ENCODE data around the gene HIPK1.
"Not testable (repeated sequence)": the region's sequence is repeated elsewhere in the genome, so short reads cannot be mapped to it uniquely, and the experiment has no call there.

Gene HIPK1

DNA sequence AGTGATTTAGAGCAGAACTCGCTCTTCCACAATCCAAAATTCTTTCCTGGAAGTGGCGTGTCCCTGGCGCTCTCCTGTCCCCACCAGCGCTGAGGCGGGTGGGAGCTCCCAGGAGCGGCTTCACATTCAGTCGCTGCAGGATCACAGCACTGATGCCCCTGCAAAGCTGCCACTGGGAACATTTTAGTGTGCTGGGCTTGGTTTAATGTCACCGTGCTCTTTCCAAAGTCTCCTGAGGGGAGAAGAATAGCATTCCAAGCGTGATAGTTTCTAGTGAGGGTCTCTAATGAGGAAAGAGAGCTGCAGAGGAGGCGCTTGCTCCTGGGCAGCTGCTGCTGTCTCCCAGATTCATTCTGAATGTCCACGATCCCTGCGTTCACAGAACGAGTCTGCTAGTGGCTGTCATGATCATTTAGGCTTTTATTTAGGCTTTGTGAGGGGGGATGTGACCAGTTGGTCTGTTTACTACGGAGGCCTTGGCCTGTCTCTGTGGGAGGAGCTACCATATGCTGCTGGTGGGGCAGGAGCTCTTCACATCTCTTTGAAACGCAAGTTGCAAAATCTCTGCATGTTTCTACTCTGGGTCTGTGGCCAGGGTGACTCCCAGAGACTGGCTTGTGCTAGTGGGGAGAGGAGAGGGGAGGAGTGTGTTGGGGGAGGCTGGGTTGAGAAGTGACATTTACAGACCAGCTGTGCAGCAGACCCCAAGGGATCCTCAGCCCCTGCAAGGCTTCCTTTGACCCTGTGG, 73.5 kb downstream of the HIPK1 start:
- Histone ChIP-seq H3K27me3 (ENCODE audit: low read depth, low read length) (no peaks in the 10 kb centered on the region), H3K4me1 (ENCODE audit: control insufficient read depth in 1 of 2, insufficient read depth in 2 of 2, low read length in 2 of 2) (peaks cover 0 to 4% of the 10 kb centered on the region in 2 donors), H3K9me3 (ENCODE audit: control insufficient read depth in 1 of 2, low read length in 2 of 2) (no peaks in the 10 kb centered on the region), H3K4me3 (ENCODE audit: low read depth in 1 of 2, low read length in 2 of 2) (no peak overlapping the region), H3K36me3 (ENCODE audit: control insufficient read depth in 1 of 2, insufficient read depth in 2 of 2, low read length in 2 of 2) (no peaks in the 10 kb centered on the region), H3K27ac (ENCODE audit: low read length) (no peak overlapping the region)

DNA sequence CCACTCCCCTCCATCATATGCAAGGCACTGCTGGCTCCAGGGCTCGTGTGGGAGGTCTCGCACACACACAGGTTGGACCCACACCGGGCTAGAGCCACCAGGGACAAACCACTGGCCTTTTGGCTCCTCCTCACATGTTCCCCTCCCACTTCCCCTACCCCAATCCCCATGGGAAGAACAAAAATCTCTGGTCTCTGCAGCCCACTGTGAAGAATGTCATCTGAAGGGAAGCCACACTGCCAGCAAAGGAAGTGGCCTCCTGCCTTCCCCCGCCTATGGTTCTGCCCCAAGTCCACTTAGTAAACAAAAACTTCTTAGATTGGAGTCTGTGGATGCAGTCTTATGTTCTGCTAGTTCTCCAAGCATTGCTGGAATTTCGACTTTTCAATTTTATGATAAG, 74.3 kb downstream of the HIPK1 start:
- Histone ChIP-seq H3K4me1 (ENCODE audit: control insufficient read depth in 1 of 2, insufficient read depth in 2 of 2, low read length in 2 of 2) (no peaks in the 10 kb centered on the region), H3K9me3 (ENCODE audit: control insufficient read depth in 1 of 2, low read length in 2 of 2) (no peaks in the 10 kb centered on the region), H3K27ac (ENCODE audit: low read length) (no peak overlapping the region), H3K36me3 (ENCODE audit: control insufficient read depth in 1 of 2, insufficient read depth in 2 of 2, low read length in 2 of 2) (no peaks in the 10 kb centered on the region), H3K27me3 (ENCODE audit: low read depth, low read length) (no peaks in the 10 kb centered on the region), H3K4me3 (ENCODE audit: low read depth in 1 of 2, low read length in 2 of 2) (no peak overlapping the region)

- not testable (repeated sequence) for H3K4me1 ChIP-seq (ENCODE audit: control insufficient read depth in 1 of 2, insufficient read depth in 2 of 2, low read length in 2 of 2); H3K4me3 ChIP-seq (ENCODE audit: low read depth in 1 of 2, low read length in 2 of 2); H3K9me3 ChIP-seq (ENCODE audit: control insufficient read depth in 1 of 2, low read length in 2 of 2); H3K27me3 ChIP-seq (ENCODE audit: low read depth, low read length); H3K36me3 ChIP-seq (ENCODE audit: control insufficient read depth in 1 of 2, insufficient read depth in 2 of 2, low read length in 2 of 2); H3K27ac ChIP-seq (ENCODE audit: low read length)
These were observed 77.7 kb downstream of the HIPK1 start for GRCh38 chr1:114006825-114007224.

GRCh38 chr1:114008480-114008941, 79.4 kb downstream of the HIPK1 start:
- Histone ChIP-seq H3K4me1 (ENCODE audit: control insufficient read depth in 1 of 2, insufficient read depth in 2 of 2, low read length in 2 of 2) (no peaks in the 10 kb centered on the region), H3K4me3 (ENCODE audit: low read depth in 1 of 2, low read length in 2 of 2) (no peak overlapping the region), H3K9me3 (ENCODE audit: control insufficient read depth in 1 of 2, low read length in 2 of 2) (no peaks in the 10 kb centered on the region), H3K27me3 (ENCODE audit: low read depth, low read length) (no peaks in the 10 kb centered on the region), H3K36me3 (ENCODE audit: control insufficient read depth in 1 of 2, insufficient read depth in 2 of 2, low read length in 2 of 2) (no peaks in the 10 kb centered on the region), H3K27ac (ENCODE audit: low read length) (no peak overlapping the region)

- H3K27ac ChIP-seq (ENCODE audit: low read length) = no peak overlapping the region
- no peaks in the 10 kb centered on the region for H3K9me3 ChIP-seq (ENCODE audit: control insufficient read depth in 1 of 2, low read length in 2 of 2)
- no peaks in the 10 kb centered on the region for H3K4me1 ChIP-seq (ENCODE audit: control insufficient read depth in 1 of 2, insufficient read depth in 2 of 2, low read length in 2 of 2)
- H3K4me3 ChIP-seq (ENCODE audit: low read depth in 1 of 2, low read length in 2 of 2) = no peak overlapping the region
- H3K27me3 ChIP-seq (ENCODE audit: low read depth, low read length) = no peaks in the 10 kb centered on the region
- H3K36me3 ChIP-seq (ENCODE audit: control insufficient read depth in 1 of 2, insufficient read depth in 2 of 2, low read length in 2 of 2) = no peaks in the 10 kb centered on the region
These were observed 79.9 kb downstream of the HIPK1 start for GRCh38 chr1:114008993-114009392.

GRCh38 chr1:114009393-114009792, 80.3 kb downstream of the HIPK1 start:
- no peaks in the 10 kb centered on the region for H3K4me1 ChIP-seq (ENCODE audit: control insufficient read depth in 1 of 2, insufficient read depth in 2 of 2, low read length in 2 of 2)

DNA sequence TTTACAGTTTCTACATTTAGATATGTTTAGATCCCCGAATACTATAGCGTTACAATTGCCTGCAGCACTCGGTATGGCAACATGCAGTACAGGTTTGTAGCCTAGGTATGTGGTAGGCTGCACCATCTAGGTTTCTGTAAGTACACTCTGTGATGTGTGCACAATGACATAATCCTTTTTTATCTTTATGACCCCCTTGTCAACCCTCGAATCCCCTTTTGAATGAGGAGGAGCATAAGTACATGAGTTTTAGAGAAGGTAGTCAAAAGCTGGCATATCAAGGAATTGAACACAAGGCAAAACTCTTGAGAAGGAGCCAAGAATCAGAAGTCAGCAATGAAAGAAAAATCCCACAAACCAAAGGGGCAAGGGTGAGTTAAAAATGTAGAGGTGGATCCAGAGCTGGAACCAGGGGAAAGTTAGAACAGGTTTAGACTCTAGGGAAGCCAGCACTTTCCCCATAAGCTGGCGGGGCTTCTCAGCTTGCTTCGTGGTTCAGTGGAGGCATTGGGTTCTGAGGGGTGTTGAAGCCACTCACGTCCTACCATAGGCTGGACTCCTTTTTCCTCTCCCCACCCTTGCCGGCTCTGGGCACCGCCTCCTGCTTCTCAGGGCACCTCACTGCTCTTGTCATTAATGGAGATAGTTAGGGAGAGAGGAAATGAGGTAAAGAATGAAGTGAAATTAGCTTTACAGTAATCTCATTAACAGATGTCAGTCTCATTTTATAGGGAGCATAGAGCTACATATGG, 81.5 kb downstream of the HIPK1 start:
- H3K27ac ChIP-seq (ENCODE audit: low read length) = no peak overlapping the region
- no peaks in the 10 kb centered on the region for H3K36me3 ChIP-seq (ENCODE audit: control insufficient read depth in 1 of 2, insufficient read depth in 2 of 2, low read length in 2 of 2)
- no peak overlapping the region for H3K4me3 ChIP-seq (ENCODE audit: low read depth in 1 of 2, low read length in 2 of 2)
- no peaks in the 10 kb centered on the region for H3K9me3 ChIP-seq (ENCODE audit: control insufficient read depth in 1 of 2, low read length in 2 of 2)
- no peaks in the 10 kb centered on the region for H3K27me3 ChIP-seq (ENCODE audit: low read depth, low read length)
- H3K4me1 ChIP-seq (ENCODE audit: control insufficient read depth in 1 of 2, insufficient read depth in 2 of 2, low read length in 2 of 2) = no peaks in the 10 kb centered on the region

More at GRCh38 chr1:114009393-114009792, 80.3 kb downstream of the HIPK1 start:
- Histone ChIP-seq H3K9me3 (ENCODE audit: control insufficient read depth in 1 of 2, low read length in 2 of 2) (no peaks in the 10 kb centered on the region), H3K27me3 (ENCODE audit: low read depth, low read length) (no peaks in the 10 kb centered on the region), H3K4me3 (ENCODE audit: low read depth in 1 of 2, low read length in 2 of 2) (no peak overlapping the region), H3K27ac (ENCODE audit: low read length) (no peak overlapping the region), H3K36me3 (ENCODE audit: control insufficient read depth in 1 of 2, insufficient read depth in 2 of 2, low read length in 2 of 2) (no peaks in the 10 kb centered on the region)

- no peak overlapping the region for H3K27ac ChIP-seq (ENCODE audit: low read length)
- H3K27me3 ChIP-seq (ENCODE audit: low read depth, low read length) = no peaks in the 10 kb centered on the region
These were observed 82.7 kb downstream of the HIPK1 start for GRCh38 chr1:114011796-114012195.

DNA sequence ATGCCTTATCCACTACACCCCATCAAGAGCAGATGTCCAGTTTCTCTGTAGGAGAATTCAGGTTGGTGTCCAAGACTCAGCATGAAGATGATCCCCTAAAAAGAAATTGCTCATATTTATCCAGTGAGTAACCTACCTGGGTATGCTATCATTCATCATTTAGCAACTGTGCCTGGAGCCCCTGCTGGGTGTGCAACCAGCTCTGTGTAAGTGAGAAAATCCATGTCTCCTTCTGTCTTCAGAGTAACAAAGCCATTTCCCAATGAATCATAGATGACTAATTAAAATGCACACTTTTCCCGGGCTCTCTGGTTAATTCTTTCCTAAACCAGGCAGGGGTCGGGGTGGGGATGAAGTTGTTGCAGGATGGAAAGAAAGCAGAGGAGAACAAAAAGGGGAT, 86.0 kb downstream of the HIPK1 start:
- Histone ChIP-seq H3K4me3 (ENCODE audit: low read depth in 1 of 2, low read length in 2 of 2) (no peak overlapping the region), H3K9me3 (ENCODE audit: control insufficient read depth in 1 of 2, low read length in 2 of 2) (no peaks in the 10 kb centered on the region), H3K27ac (ENCODE audit: low read length) (no peak overlapping the region), H3K36me3 (ENCODE audit: control insufficient read depth in 1 of 2, insufficient read depth in 2 of 2, low read length in 2 of 2) (no peaks in the 10 kb centered on the region), H3K27me3 (ENCODE audit: low read depth, low read length) (no peaks in the 10 kb centered on the region), H3K4me1 (ENCODE audit: control insufficient read depth in 1 of 2, insufficient read depth in 2 of 2, low read length in 2 of 2) (no peaks in the 10 kb centered on the region)

More at GRCh38 chr1:114011796-114012195, 82.7 kb downstream of the HIPK1 start:
- Histone ChIP-seq H3K4me3 (ENCODE audit: low read depth in 1 of 2, low read length in 2 of 2) (no peak overlapping the region), H3K4me1 (ENCODE audit: control insufficient read depth in 1 of 2, insufficient read depth in 2 of 2, low read length in 2 of 2) (no peaks in the 10 kb centered on the region), H3K9me3 (ENCODE audit: control insufficient read depth in 1 of 2, low read length in 2 of 2) (no peaks in the 10 kb centered on the region), H3K36me3 (ENCODE audit: control insufficient read depth in 1 of 2, insufficient read depth in 2 of 2, low read length in 2 of 2) (no peaks in the 10 kb centered on the region)

DNA sequence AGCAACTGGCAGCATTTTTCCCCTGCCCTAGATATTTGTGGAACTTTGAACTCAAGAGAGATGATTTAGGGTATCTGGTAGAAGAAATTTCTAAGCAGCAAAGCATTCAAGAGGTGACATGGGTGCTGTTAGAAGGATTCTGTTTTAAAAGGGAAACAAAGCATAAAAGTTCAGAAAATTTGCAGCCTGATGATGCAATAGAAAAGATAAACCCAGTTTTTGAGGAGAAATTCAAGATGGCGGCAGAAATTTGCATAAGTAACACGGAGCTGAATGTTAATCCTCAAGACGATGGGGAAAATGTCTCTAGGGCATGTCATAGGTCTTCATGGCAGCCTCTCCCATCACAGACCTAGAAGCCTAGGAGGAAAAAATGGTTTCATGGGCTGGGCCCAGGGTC, 90.6 kb downstream of the HIPK1 start:
- not testable (repeated sequence) for H3K36me3 ChIP-seq (ENCODE audit: control insufficient read depth in 1 of 2, insufficient read depth in 2 of 2, low read length in 2 of 2); H3K4me3 ChIP-seq (ENCODE audit: low read depth in 1 of 2, low read length in 2 of 2); H3K27ac ChIP-seq (ENCODE audit: low read length); H3K9me3 ChIP-seq (ENCODE audit: control insufficient read depth in 1 of 2, low read length in 2 of 2); H3K4me1 ChIP-seq (ENCODE audit: control insufficient read depth in 1 of 2, insufficient read depth in 2 of 2, low read length in 2 of 2); H3K27me3 ChIP-seq (ENCODE audit: low read depth, low read length)

- H3K27me3 ChIP-seq (ENCODE audit: low read depth, low read length) = no peaks in the 10 kb centered on the region
- no peak overlapping the region for H3K4me3 ChIP-seq (ENCODE audit: low read depth in 1 of 2, low read length in 2 of 2)
- H3K36me3 ChIP-seq (ENCODE audit: control insufficient read depth in 1 of 2, insufficient read depth in 2 of 2, low read length in 2 of 2) = no peaks in the 10 kb centered on the region
- no peaks in the 10 kb centered on the region for H3K9me3 ChIP-seq (ENCODE audit: control insufficient read depth in 1 of 2, low read length in 2 of 2)
- no peaks in the 10 kb centered on the region for H3K4me1 ChIP-seq (ENCODE audit: control insufficient read depth in 1 of 2, insufficient read depth in 2 of 2, low read length in 2 of 2)
- no peak overlapping the region for H3K27ac ChIP-seq (ENCODE audit: low read length)
These were observed 92.6 kb downstream of the HIPK1 start for GRCh38 chr1:114021665-114022099.

All from muscle layer of duodenum (tissue), 2 donors.